PFSK-1 (cell line): Measurements from ENCODE around the gene H2BK1.

Experiments used
- FOXP2 ChIP-seq: optimal IDR thresholded peaks from 2 replicates; pipeline ENCODE3; 2011; ENCODE audit warnings: borderline replicate concordance, control low read depth, inconsistent platforms; ENCODE audit not compliant: insufficient read depth; ENCODE audit errors: extremely low read length, extremely low read depth
- POLR2AphosphoS5 ChIP-seq: IDR thresholded peaks from 2 replicates; pipeline ENCODE4 v1.6.1; 2012; ENCODE audit warnings: low read depth, mild to moderate bottlenecking, control low read depth, low read length, moderate library complexity
- SIN3A ChIP-seq: IDR thresholded peaks from 2 replicates; pipeline ENCODE4 v1.6.1; 2012; ENCODE audit warnings: mild to moderate bottlenecking, low read length, moderate library complexity, borderline replicate concordance; ENCODE audit not compliant: insufficient read depth
- TAF1 ChIP-seq: IDR thresholded peaks from 2 replicates; pipeline ENCODE4 v1.6.1; 2012; ENCODE audit warnings: low read length, control low read depth, borderline replicate concordance; ENCODE audit not compliant: insufficient read depth
- TF ChIP-seq, protein P1 (sequence below), 2 experiments: IDR thresholded peaks; 2 replicates each; pipeline versions ENCODE4 v1.6.1 to v1.8.0; 2011 to 2012; ENCODE audit warnings: low read depth in 2 of 2, low read length in 2 of 2, control low read depth in 1 of 2, inconsistent platforms in 1 of 2, mild to moderate bottlenecking in 1 of 2, moderate library complexity in 1 of 2; ENCODE audit not compliant: insufficient read depth in 1 of 2

H2BK1 gene

DNA sequence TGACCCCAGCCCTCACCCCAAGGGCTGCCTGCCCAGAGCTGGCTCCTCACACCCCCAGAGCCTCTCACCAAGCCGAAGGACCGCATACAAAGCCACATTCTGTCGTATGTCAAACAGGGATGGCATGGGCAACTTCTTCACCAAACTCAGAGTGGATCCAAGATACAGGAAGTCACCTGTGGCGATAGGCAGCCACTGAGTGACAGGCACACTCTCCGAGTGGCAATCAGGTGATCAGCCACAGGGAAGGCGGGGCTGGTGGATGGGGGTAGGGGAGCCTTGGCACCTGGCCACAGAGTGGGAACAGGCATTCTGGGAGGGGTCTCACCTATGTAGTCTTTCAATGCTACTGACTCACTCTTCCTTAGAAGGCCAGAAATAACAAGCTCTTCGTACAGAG is 16.1 kb downstream of the H2BK1 start:
- TF ChIP-seq TAF1 (no peak), POLR2AphosphoS5 (no peak), SIN3A (no peak), FOXP2 (no peak)
- TF ChIP-seq, protein P1, sequence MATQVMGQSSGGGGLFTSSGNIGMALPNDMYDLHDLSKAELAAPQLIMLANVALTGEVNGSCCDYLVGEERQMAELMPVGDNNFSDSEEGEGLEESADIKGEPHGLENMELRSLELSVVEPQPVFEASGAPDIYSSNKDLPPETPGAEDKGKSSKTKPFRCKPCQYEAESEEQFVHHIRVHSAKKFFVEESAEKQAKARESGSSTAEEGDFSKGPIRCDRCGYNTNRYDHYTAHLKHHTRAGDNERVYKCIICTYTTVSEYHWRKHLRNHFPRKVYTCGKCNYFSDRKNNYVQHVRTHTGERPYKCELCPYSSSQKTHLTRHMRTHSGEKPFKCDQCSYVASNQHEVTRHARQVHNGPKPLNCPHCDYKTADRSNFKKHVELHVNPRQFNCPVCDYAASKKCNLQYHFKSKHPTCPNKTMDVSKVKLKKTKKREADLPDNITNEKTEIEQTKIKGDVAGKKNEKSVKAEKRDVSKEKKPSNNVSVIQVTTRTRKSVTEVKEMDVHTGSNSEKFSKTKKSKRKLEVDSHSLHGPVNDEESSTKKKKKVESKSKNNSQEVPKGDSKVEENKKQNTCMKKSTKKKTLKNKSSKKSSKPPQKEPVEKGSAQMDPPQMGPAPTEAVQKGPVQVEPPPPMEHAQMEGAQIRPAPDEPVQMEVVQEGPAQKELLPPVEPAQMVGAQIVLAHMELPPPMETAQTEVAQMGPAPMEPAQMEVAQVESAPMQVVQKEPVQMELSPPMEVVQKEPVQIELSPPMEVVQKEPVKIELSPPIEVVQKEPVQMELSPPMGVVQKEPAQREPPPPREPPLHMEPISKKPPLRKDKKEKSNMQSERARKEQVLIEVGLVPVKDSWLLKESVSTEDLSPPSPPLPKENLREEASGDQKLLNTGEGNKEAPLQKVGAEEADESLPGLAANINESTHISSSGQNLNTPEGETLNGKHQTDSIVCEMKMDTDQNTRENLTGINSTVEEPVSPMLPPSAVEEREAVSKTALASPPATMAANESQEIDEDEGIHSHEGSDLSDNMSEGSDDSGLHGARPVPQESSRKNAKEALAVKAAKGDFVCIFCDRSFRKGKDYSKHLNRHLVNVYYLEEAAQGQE (IDR thresholded peaks at IDR 0.05; ENCODE audit: insufficient read depth in 1 of 2, low read depth in 2 of 2, low read length in 2 of 2): no peak

DNA sequence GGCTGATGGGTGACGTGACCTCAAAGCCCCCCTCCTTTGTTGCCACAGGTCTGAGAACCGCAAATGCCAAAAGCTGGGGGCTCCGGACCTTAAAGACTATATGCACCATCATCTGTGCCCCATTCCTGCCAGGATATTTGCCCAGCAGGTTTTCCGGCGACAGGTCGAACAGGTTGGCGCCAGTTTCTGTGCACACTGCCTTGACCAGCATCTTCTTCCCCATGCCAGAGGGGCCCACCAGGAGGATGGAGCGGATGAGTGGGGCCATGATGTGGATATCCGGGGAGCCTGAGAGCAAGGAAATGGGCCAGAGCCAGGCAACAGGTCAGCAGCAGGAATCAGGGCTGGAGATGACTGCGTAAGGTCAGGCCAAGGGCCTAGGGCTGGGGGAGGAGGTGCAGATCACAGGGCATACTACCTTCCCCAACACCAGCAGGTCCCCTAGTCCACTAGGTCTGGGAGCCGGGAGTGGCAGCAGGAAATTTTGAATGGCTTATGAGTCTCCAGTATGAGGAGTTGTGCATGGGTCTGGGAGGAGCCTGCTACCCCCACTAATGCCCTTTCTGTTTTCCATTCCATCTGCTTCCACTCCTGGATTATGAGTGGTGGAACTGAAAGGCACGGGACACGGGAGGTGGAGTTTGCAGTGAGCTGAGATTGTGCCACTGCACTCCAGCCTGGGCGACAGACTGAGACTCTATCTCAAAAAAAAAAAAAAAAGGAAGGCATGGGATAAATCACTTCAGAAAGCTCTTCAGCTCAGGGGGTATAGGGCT is 16.9 kb downstream of the H2BK1 start:
- TF ChIP-seq FOXP2 (no peak), POLR2AphosphoS5 (no peak), TAF1 (no peak), SIN3A (no peak)
- TF ChIP-seq, protein P1 (IDR thresholded peaks at IDR 0.05; ENCODE audit: insufficient read depth in 1 of 2, low read depth in 2 of 2, low read length in 2 of 2): no peak

DNA sequence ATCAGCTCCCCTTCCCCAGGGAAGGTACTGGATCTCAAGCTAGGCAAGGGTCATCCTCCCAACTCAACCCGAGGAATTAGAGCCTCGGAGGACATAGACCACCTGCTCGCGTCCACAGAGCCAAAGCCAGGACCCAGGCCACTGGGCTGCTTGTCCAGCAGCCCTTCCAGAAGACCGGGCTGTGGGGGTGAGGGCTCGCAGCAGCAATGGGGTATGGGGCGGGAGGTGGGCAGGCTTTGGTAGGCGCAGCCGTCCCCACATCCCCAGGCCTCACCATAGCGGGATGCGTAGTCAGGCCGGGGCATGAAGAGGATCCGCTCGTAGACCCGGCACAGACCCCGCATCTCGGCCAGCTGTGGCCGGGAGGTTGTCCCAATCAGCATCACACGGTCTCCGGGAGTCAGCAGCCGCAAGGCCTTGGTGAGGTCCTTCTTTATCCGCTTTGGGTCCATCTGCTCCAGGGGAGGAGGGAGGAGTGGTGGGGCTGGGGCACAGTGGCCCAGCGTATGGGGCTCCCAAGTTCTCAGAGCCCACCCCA is 18.2 kb downstream of the H2BK1 start:
- TF ChIP-seq, protein P1 (IDR thresholded peaks at IDR 0.05; ENCODE audit: insufficient read depth in 1 of 2, low read depth in 2 of 2, low read length in 2 of 2): no peak
- no peak for TF ChIP-seq SIN3A
- no peak for TF ChIP-seq POLR2AphosphoS5
- no peak for TF ChIP-seq TAF1
- no peak for TF ChIP-seq FOXP2

DNA sequence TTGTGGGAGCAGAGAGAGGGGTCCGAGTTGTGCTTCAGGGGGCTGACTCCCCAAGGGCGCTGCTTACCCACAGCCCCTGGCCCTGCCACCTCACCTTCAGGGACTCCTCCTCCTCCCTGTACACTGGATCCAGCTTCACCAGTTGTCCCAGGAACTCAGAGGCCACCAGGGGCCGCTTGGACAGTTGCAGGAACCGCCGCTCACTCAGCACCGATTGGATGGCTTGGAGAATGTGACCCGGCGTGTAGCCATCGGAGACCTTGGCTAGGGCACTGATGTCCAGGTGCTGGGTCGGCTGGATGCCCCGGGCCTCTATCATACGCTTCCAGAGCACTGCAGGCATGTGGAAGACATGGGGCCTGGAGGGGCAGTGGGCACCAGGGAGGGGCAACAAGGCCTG is 18.7 kb downstream of the H2BK1 start:
- TF ChIP-seq POLR2AphosphoS5 (no peak), FOXP2 (no peak), SIN3A (no peak), TAF1 (no peak)
- TF ChIP-seq, protein P1 (IDR thresholded peaks at IDR 0.05; ENCODE audit: insufficient read depth in 1 of 2, low read depth in 2 of 2, low read length in 2 of 2): no peak

DNA sequence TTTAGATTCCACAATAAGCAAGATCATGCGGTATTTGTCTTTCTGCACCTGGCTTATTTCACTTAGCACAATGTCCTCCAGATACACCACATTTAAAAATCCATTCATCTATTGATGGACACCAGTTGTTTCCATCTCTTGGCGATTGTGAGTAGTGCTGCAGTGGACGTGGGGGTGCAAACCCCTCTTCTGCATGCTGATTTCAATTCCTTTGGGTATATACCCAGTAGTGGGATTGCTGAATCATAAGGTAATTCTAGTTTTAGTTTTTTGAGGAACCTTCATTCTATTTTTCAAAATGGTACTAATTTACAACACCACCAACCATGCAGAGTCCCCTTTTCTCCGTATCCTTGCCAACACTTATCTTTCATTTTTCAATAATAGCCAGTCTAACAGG is 21.2 kb downstream of the H2BK1 start:
- TF ChIP-seq SIN3A: no peak
- no peak for TF ChIP-seq TAF1
